GM03348 (cell line): Measurements from ENCODE around the gene HYLS1.
"Not testable (repeated sequence)": the region's sequence is repeated elsewhere in the genome, so short reads cannot be mapped to it uniquely, and the experiment has no call there.

Source experiments
- DNase-seq: peaks from one replicate; pipeline ENCODE4 v3.0.0; 2012; ENCODE audit warnings: low spot score

Gene HYLS1

GRCh38 chr11:125887373-125888324, at the start of gene HYLS1:
TSS of gene HYLS1 (plus strand) at chr11:125887668. CDS start at chr11:125899369, 11,701 bp downstream.
- peak; percentile 98 for DNase-seq

GRCh38 chr11:125842321-125842948, 45.0 kb upstream of the HYLS1 start:
- no peak for DNase-seq

- DNase-seq, result no peak
Measured at GRCh38 chr11:125846188-125846587, 41.3 kb upstream of the HYLS1 start.

- not testable (repeated sequence) for DNase-seq
Measured at GRCh38 chr11:125857670-125858069, 29.8 kb upstream of the HYLS1 start.

GRCh38 chr11:125862786-125863185, 24.7 kb upstream of the HYLS1 start:
- DNase-seq, result not testable (repeated sequence)

- DNase-seq, result not testable (repeated sequence)
Measured at GRCh38 chr11:125865354-125865753, 22.1 kb upstream of the HYLS1 start.

GRCh38 chr11:125869521-125869920, 17.9 kb upstream of the HYLS1 start:
- no peak for DNase-seq

- peak; percentile 56 for DNase-seq
Measured at GRCh38 chr11:125871391-125872137, 15.9 kb upstream of the HYLS1 start.

- DNase-seq, result no peak
Measured at GRCh38 chr11:125872138-125872491, 15.4 kb upstream of the HYLS1 start.

- no peak for DNase-seq
Measured at GRCh38 chr11:125873881-125874555, 13.4 kb upstream of the HYLS1 start.

- DNase-seq, result peak; percentile 77
Measured at GRCh38 chr11:125874556-125875124, 12.8 kb upstream of the HYLS1 start.

GRCh38 chr11:125881291-125881690, 6.2 kb upstream of the HYLS1 start:
- no peak for DNase-seq

GRCh38 chr11:125883375-125883774, 4.1 kb upstream of the HYLS1 start:
- DNase-seq, result no peak

- DNase-seq, result peak; percentile 57
Measured at GRCh38 chr11:125886997-125887372, 483 bp upstream of the HYLS1 start.

GRCh38 chr11:125890447-125891100, 3.1 kb downstream of the HYLS1 start:
- no peak for DNase-seq

- no peak for DNase-seq
Measured at GRCh38 chr11:125892071-125892470, 4.6 kb downstream of the HYLS1 start.

GRCh38 chr11:125892994-125893393, 5.5 kb downstream of the HYLS1 start:
- DNase-seq, result no peak

- DNase-seq, result no peak
Measured at GRCh38 chr11:125901872-125902271, 14.4 kb downstream of the HYLS1 start.

- DNase-seq, result no peak
Measured at GRCh38 chr11:125902277-125902926, 14.9 kb downstream of the HYLS1 start.

- DNase-seq, result peak; percentile 95
Measured at GRCh38 chr11:125902927-125903710, 15.7 kb downstream of the HYLS1 start, which contains the start of gene PUS3. TSS of gene PUS3 (minus strand) at chr11:125903206. CDS start at chr11:125896284, 6,922 bp downstream.
